ENCODE data around the gene NSD1.

NSD1 gene

DNA sequence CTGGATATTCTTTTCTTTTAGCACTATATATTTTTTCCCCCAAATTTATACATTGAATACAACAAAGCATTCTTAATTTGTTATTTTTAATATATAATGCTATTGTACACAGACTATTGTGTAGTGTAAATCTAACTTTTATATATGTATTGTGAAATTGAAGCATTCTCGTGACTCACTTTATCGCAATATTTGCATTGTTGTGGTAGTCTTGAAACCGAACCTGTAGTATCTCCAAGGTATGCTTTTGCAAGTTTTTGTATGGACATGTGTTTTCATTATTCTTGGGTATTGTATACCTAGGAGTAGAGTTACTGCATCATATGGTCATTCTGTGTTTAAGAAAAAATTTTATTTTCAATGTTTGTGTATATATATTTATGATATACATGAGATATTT is 49.6 kb downstream of the NSD1 start:
- no peak for DNase-seq

GRCh38 chr5:177183766-177184360 is 50.3 kb downstream of the NSD1 start:
- DNase-seq: no peak

- DNase-seq: no peak
Measured at GRCh38 chr5:177185993-177186392, 52.4 kb downstream of the NSD1 start.

- DNase-seq: no peak
Measured at GRCh38 chr5:177186645-177187044, 53.1 kb downstream of the NSD1 start.

DNA sequence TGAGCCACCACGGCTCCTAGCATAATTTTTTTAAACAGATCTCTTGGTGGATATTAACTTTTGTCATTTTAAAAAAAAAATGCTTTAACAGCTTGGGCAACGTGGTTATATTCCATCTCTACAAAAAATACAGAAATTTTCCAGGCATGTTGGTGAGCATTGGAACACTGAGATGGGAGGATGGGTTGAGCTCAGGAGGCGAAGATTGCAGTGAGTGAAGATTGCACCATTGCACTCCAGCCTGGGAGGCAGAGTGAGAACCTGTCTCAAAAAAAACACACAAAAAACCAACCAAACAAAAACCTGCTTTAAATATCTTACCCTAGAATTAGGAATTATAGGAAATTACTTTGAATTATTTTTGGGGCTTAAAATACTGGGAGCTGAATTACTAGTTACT is 55.2 kb downstream of the NSD1 start:
- no peak for DNase-seq

- no peak for DNase-seq
Measured at GRCh38 chr5:177189416-177189815, 55.8 kb downstream of the NSD1 start.

DNA sequence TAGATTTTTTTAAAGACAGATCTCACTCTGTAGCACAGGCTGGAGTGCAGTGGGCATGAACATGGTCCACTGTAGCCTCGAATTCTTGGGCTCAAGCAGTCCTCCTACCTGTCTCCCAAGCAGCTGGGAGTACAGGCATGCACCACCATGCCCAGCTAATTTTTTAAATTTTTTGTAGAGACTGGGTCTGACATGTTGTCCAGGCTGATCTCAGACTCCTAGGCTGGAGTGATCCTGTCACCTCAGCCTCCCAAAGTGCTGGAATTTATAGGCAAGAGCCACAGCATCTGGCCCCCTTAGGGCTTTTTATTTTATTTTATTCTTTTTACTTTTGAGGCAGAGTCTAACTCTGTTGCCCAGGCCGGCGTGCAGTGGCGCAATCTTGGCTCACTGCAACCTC is 56.4 kb downstream of the NSD1 start:
- DNase-seq: no peak

GRCh38 chr5:177194268-177194667 is 60.7 kb downstream of the NSD1 start:
- no peak for DNase-seq

- no peak for DNase-seq
Measured at GRCh38 chr5:177195307-177195952, 61.9 kb downstream of the NSD1 start.

GRCh38 chr5:177198738-177199137 is 65.2 kb downstream of the NSD1 start:
- no peak for DNase-seq

- no peak for DNase-seq
Measured at GRCh38 chr5:177204281-177204680, 70.7 kb downstream of the NSD1 start.

GRCh38 chr5:177209610-177210009 is 76.0 kb downstream of the NSD1 start:
- DNase-seq: no peak

DNA sequence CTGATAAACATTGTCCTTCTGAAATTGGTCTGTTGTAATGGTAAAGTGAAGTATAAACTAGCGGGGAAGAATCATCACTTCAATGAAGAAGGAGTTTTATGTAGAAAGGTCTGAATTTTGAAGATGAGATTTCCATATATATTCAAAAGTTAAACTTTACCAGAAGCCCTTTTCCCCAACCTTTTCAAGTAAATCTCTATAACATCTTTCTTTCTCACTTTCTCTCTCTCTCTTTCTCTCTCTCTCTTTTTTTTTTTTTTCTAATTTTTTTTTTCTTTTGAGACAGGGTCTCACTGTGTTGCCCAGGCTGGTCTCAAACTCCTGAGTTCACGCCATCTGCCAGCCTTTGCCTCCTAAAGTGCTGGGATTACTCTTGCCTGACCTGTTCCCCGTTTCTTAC is 78.7 kb downstream of the NSD1 start:
- no peak for DNase-seq

DNA sequence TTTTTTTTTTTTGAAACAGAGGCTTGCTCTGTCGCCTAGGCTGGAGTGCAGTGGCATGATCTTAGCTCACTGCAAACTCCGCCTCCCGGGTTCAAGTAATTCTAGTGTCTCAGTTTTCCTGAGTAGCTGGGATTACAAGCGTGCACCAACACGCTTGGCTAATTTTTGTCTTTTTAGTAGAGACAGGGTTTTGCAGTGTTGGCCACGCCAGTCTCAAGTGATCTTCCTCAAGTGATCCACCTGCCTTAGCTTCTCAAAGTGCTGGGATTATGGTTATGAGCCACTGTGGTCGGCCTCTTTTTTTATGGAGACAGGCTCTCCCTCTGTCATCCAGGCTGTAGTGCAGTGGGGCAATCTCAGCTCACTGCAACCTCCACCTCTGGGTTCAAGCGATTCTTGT is 87.0 kb downstream of the NSD1 start:
- DNase-seq: no peak

- DNase-seq: no peak
Measured at GRCh38 chr5:177222269-177222668, 88.7 kb downstream of the NSD1 start.

GRCh38 chr5:177225798-177226197 is 92.2 kb downstream of the NSD1 start:
- no peak for DNase-seq

DNA sequence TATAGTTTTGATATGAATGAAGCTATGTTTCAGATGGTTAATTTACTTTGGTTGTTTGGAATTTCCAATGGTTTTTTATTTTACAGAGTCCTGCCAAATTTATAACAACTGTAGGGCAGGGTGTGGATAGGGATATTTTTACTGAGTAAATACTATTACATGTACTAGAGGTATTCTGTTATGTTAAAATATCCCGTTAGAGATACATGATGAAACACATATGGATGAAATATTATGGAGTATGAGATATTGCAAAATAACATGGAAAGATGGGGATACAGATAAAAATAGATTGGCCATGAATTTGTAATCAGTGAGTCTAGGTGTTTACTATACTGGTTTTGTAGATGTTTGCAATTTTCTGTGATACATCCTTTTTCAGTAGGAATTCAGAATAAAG is 93.3 kb downstream of the NSD1 start:
- DNase-seq: no peak

GRCh38 chr5:177228751-177229150 is 95.2 kb downstream of the NSD1 start:
- DNase-seq: no peak

DNA sequence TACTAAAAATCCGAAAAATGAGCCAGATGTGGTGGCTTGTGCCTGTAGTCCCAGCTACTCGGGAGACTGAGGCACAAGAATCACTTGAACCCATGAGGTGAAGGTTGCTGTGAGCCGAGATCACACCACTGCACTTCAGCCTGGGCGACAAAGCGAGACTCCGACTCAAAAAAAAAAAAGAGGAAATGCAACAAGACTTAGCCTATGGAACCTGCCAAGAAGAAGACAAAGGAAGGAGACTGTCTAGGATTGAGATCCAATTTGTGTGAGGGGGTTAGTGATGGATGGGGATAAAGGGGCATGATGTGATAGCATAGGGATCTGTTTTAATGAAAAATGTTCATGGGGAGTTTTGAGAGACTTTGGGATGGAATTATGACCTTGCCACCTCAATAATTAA is 97.1 kb downstream of the NSD1 start:
- no peak for DNase-seq

DNA sequence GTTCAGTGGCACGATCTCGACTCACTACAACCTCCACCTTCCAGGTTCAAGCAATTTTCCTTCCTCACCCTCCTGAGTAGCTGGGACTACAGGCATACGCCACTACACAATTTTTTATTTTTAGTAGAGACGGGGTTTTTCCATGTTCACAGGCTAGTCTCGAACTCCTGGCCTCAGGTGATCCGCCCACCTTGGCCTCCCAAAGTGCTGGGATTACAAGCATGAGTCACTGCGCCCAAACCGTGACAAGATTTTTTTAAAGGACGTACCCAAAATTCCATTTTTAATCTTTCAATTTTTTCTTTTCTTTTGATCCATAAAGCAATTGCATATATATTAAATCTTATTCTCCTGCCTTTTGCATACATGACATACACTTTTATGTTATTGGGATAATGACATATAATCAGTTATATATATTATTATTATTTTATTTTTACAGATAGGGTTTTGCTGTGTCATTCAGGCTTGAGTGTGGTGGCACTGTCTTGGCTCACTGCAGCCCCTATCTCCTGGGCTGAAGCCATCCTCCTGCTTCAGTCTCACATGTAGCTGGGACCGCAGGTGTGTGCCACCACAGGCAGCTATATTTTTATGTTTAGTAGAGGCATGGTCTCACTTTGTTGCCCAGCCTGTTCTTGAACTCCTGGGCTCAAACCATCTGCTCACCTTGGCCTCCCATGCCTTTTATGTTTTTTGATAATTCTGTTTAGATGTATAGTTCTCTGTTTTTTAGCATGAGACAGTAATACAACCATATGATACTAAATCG is 98.1 kb downstream of the NSD1 start:
- no peak for DNase-seq

DNA sequence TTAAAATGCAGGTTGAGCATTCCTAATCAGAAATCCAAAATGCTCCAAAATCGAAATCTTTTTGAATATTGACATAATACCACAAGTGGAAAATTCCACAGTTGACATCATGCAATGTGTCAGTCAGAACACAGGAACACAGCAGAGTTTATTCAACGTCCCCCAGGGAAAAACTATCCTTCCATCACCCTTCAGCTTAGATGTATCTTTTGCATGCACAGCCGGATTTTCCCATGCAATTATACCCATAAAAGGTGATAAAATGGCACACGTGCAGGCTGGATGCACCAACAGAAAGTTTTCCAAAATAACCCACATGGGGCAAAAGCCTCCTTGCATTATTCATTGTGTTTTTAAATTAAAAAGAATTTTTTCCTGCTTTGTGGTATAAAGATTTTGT is 98.8 kb downstream of the NSD1 start:
- no peak for DNase-seq

- no peak for DNase-seq
Measured at GRCh38 chr5:177232761-177233160, 99.2 kb downstream of the NSD1 start.

GRCh38 chr5:177233206-177233605 is 99.6 kb downstream of the NSD1 start:
- DNase-seq: no peak

- DNase-seq: no peak
Measured at GRCh38 chr5:177233802-177234201, 100.2 kb downstream of the NSD1 start.
